Lower leg skin (tissue), 4 donors: ENCODE data around the gene LRATD1. TPM values are rescaled to one million over a fixed set of nuclear protein-coding genes. Genes with fewer than 3 reads are reported as not detected.

ENCODE experiments used
- DNase-seq, 2 donors: peaks; one replicate each; pipeline ENCODE4 v3.0.0-alpha.2; 2019; ENCODE audit warnings: low spot score in 2 of 2
- H3K4me3 ChIP-seq: fragments of 200-600 bp; sonication (generic); 2 replicates; pipeline ENCODE4 v1.5.1; 2017; ENCODE audit warnings: mild to moderate bottlenecking, low read depth; ENCODE audit not compliant: poor library complexity, severe bottlenecking
- POLR2A ChIP-seq, 2 donors: fragments of 450-650 bp; IDR thresholded peaks; one replicate each; pipeline ENCODE4 v1.6.1; 2016 to 2017; ENCODE audit warnings: antibody characterized with exemption in 2 of 2, mild to moderate bottlenecking in 1 of 2, moderate library complexity in 1 of 2
- WGBS, 2 donors: methylation state at CpG; one replicate each; pipeline ENCODE4 v1.1.5; 2018; 5-methylcytosine and 5-hydroxymethylcytosine counted together
- intact Hi-C: fragments of 100-400 bp; cut with DNase I; formaldehyde crosslinking; loops from one replicate; pipeline ENCODE4 v1.15.0; 2023; ENCODE audit warnings: low total_unique reads
- total RNA-seq, 4 donors: library from RNA; depleted of rRNA; stranded (reverse); fragments of >200 nt; gene quantifications; one replicate each; pipeline ENCODE4 v1.1.0, GENCODE V29; 2016
- TF ChIP-seq, protein P1 (sequence below), 3 donors: fragments of 450-650 bp; IDR thresholded peaks; one replicate each; pipeline ENCODE4 v1.5.1; 2016; ENCODE audit warnings: antibody characterized with exemption in 3 of 3, mild to moderate bottlenecking in 3 of 3, moderate library complexity in 2 of 3

LRATD1 gene
- total RNA-seq, 4 donors from 2014 or later = 34.5 to 113 (median 58.8) TPM

DNA sequence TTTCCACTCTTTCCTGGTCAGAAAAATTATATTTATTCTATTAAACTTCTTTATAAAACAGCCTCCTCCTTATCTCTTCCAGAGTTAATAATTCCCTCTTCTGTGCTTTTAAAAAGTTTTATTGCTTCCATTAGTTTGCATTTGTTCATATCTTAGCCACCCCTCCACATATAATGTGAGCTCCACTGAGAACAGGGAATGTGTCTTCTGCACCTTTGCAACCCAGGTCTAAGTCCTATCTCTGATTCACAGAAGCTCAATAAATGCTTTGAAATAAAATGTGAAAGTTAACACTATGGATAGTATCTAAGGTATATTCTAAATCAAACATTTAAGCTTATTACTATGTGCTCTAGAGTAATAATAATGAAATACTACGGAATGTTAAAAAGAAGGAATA is 9.3 kb upstream of the LRATD1 start:
- no peak overlapping the region for H3K4me3 ChIP-seq
- 88 to 96% methylated on average over 1 of the region's 1 CpG for WGBS, 2 donors

DNA sequence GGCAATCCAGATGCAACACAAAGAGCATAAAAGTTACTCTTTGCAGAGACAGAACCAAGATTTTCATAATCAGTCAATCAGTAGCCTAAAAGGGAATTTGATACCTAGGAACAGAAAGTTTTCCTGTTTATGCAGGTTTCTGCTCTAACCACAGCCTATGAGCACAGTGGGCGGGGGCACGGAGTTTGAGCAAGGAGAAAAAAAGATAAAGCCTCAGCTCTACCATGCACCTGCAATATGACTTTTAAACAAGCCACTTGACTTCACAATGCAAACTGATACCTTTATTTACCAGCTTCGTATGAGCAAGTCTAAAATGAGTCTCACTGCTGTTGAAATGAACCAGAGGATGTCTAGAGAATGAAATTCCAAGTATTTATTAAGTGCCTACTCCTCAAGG is 5.6 kb upstream of the LRATD1 start:
- H3K4me3 ChIP-seq = no peak overlapping the region
- TF ChIP-seq, protein P1, sequence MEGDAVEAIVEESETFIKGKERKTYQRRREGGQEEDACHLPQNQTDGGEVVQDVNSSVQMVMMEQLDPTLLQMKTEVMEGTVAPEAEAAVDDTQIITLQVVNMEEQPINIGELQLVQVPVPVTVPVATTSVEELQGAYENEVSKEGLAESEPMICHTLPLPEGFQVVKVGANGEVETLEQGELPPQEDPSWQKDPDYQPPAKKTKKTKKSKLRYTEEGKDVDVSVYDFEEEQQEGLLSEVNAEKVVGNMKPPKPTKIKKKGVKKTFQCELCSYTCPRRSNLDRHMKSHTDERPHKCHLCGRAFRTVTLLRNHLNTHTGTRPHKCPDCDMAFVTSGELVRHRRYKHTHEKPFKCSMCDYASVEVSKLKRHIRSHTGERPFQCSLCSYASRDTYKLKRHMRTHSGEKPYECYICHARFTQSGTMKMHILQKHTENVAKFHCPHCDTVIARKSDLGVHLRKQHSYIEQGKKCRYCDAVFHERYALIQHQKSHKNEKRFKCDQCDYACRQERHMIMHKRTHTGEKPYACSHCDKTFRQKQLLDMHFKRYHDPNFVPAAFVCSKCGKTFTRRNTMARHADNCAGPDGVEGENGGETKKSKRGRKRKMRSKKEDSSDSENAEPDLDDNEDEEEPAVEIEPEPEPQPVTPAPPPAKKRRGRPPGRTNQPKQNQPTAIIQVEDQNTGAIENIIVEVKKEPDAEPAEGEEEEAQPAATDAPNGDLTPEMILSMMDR (IDR thresholded peaks at IDR 0.05) = no peak
- no peak for TF ChIP-seq POLR2A (IDR thresholded peaks at IDR 0.05)
- intact Hi-C loops = no loop called here
- WGBS, 2 donors = 41 to 72% methylated on average over 3 of the region's 3 CpGs
- DNase-seq = no peak

More for the DNA sequence above, 9.3 kb upstream of the LRATD1 start:
- intact Hi-C loops = no loop called here
- TF ChIP-seq, protein P1 (IDR thresholded peaks at IDR 0.05) = no peak
- TF ChIP-seq POLR2A (IDR thresholded peaks at IDR 0.05) = no peak
- DNase-seq = no peak

DNA sequence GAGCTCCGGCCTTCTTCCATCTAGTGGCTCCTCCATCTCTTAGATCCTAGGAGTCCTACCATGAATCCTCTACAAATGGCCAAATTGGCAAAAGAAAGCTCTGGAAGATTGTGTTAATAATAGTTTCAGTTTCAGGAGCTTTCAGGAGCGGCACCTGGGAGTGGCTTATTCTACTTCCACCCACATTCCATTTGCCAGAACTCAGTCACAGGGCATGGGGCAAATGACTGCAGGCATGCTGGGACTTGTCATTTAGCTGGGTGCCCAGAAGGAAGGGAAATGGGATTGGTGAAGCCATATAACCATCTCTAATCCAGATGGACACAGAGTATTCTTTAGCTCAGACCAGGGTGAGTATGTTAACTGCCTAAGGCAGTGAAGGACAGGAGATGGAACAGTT is 3.6 kb upstream of the LRATD1 start:
- intact Hi-C loops = no loop called here
- WGBS, 2 donors = 44 to 60% methylated on average over 2 of the region's 2 CpGs
- TF ChIP-seq, protein P1 (IDR thresholded peaks at IDR 0.05) = no peak
- TF ChIP-seq POLR2A (IDR thresholded peaks at IDR 0.05) = no peak
- peak; percentile 56 to 86 for DNase-seq
- H3K4me3 ChIP-seq = no peak overlapping the region

DNA sequence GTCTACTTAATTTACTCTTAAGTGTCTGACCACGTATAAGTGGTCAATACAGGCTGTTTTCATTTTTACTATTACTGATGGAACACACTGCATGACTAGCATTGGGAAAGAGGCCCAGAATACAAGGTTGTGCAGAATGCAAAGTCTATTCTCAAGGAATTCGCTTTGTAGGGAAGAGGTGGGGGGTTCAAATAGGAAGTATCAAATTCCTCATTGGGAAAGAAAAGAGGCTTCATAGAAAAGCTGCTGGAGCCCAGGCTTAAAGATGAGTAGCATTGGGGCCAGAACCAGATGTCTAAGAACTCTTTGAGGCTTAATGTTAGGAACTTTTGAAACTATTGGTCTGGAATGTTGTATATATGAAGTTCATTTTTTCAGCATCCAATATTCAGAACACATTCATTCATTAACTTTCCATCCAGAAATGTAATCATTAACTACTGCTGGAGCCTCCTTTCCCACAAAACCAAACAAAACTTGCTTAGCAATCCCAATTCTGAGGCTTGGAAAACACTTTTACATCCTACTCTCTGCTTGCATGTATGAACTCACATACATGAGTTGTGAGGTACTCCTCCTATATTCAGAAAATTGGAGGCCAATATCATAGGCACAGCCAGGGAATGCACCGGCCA is 994 bp upstream of the LRATD1 start:
- 69 to 71% methylated on average over 3 of the region's 3 CpGs for WGBS, 2 donors
- DNase-seq = no peak
- intact Hi-C loops = loop anchor here (10.0 kb wide), 1 partner anchor 347 kb away; no protein-coding TSS in a partner anchor
- no peak for TF ChIP-seq POLR2A (IDR thresholded peaks at IDR 0.05)
- TF ChIP-seq, protein P1 (IDR thresholded peaks at IDR 0.05) = no peak
- H3K4me3 ChIP-seq = no peak overlapping the region

DNA sequence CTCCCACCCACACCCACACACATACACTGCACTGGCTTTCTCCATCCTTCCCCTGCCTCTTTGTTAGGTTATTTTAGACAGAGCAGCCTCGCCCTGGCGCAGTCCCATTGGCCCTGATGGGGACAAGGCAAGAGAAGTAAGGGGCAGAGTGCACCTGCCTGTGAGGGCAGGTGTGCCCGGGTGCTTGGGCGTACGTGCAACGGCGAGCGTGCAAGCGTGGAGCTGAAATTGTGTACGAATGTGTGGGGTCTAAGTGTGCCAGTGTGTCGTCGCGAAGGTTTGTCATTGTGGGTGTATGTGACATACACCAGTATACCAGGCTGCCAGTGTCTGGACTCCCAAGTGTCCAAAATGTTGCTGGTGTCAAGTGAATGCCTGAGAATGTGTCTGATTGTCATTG is 544 bp downstream of the LRATD1 start:
- 1 to 4% methylated on average over 13 of the region's 13 CpGs for WGBS, 2 donors
- no peak for TF ChIP-seq POLR2A (IDR thresholded peaks at IDR 0.05)
- TF ChIP-seq, protein P1 (IDR thresholded peaks at IDR 0.05) = no peak
- peak overlapping the region; percentile 33 for H3K4me3 ChIP-seq
- no peak for DNase-seq
- intact Hi-C loops = loop anchor here (10.0 kb wide), 1 partner anchor 348 kb away; no protein-coding TSS in a partner anchor
